SK-N-MC (cell line): Measurements from ENCODE around the gene CNTN6.

Experiments used
- DNase-seq: peaks from one replicate; pipeline ENCODE4 v3.0.0-alpha.2; 2011; ENCODE audit warnings: low read depth, low spot score
- H3K27ac ChIP-seq: fragments of 200-600 bp; sonication (generic); 2 replicates; pipeline ENCODE4 v1.5.1; 2016; ENCODE audit warnings: mixed run types
- H3K36me3 ChIP-seq: fragments of 200-600 bp; sonication (generic); 2 replicates; pipeline ENCODE4 v1.6.1; 2017; ENCODE audit warnings: antibody characterized with exemption, low read length, mixed read lengths; ENCODE audit not compliant: insufficient read depth
- H3K4me3 ChIP-seq: fragments of 200-600 bp; sonication (generic); 2 replicates; pipeline ENCODE4 v1.5.1; 2016
- H3K9ac ChIP-seq: fragments of 200-600 bp; sonication (generic); 2 replicates; pipeline ENCODE4 v1.8.0; 2017; ENCODE audit warnings: mixed run types, mixed read lengths; ENCODE audit not compliant: insufficient read length
- H3K9me3 ChIP-seq: fragments of 200-600 bp; sonication (generic); 2 replicates; pipeline ENCODE4 v1.6.1; 2017; ENCODE audit warnings: low read depth, mild to moderate bottlenecking, antibody characterized with exemption, low read length, moderate library complexity, mixed read lengths
- EZH2 ChIP-seq: fragments of 200-600 bp; sonication (generic); IDR thresholded peaks from one replicate; pipeline ENCODE4 v1.6.1; 2017; ENCODE audit warnings: antibody characterized with exemption
- FOXP2 ChIP-seq: optimal IDR thresholded peaks from 2 replicates; pipeline ENCODE3; 2011; ENCODE audit warnings: mild to moderate bottlenecking, moderate library complexity; ENCODE audit not compliant: insufficient read depth; ENCODE audit errors: extremely low read length, control extremely low read depth
- POLR2AphosphoS5 ChIP-seq: IDR thresholded peaks from 2 replicates; pipeline ENCODE4 v1.6.1; 2012; ENCODE audit warnings: mild to moderate bottlenecking, low read depth, low read length, borderline replicate concordance

Gene CNTN6

GRCh38 chr3:1138036-1138435 lies 45.2 kb downstream of the CNTN6 start:
- no peaks in the 10 kb centered on the region for H3K9me3 ChIP-seq
- H3K4me3 ChIP-seq: no peak overlapping the region
- DNase-seq: no peak
- no peak overlapping the region for H3K9ac ChIP-seq
- H3K36me3 ChIP-seq: no peaks in the 10 kb centered on the region
- H3K27ac ChIP-seq: no peak overlapping the region
- TF ChIP-seq POLR2AphosphoS5: no peak
- TF ChIP-seq FOXP2: no peak
- TF ChIP-seq EZH2: no peak

DNA sequence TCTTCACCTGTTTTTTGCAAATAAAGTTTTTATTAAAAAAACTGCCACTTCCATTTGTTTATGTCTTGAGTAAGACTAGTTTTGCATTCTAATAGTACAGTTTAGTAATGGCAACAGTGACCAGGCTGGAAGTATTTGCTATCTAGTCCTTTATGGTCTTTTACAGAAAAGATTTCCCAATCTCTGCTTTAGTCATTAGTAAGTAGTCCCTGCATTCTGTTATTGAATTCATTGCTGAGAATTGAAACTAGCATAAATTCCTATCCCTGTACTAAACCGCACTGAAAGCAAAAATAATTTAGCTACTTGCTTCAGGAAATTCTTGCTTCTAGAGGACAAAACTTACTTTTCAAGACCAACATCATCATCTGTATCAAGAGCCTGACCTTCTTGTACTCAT lies 46.2 kb downstream of the CNTN6 start:
- Histone ChIP-seq H3K4me3 (no peak overlapping the region), H3K9me3 (no peaks in the 10 kb centered on the region), H3K27ac (no peak overlapping the region), H3K36me3 (no peaks in the 10 kb centered on the region), H3K9ac (no peak overlapping the region)
- DNase-seq: no peak
- TF ChIP-seq EZH2 (no peak), POLR2AphosphoS5 (no peak), FOXP2 (no peak)

GRCh38 chr3:1147326-1147725 lies 54.5 kb downstream of the CNTN6 start:
- Histone ChIP-seq H3K27ac (no peak overlapping the region), H3K36me3 (no peaks in the 10 kb centered on the region), H3K9ac (no peak overlapping the region), H3K9me3 (no peaks in the 10 kb centered on the region), H3K4me3 (no peak overlapping the region)
- no peak for DNase-seq
- TF ChIP-seq POLR2AphosphoS5 (no peak), FOXP2 (no peak), EZH2 (no peak)

GRCh38 chr3:1147819-1148218 lies 55.0 kb downstream of the CNTN6 start:
- no peaks in the 10 kb centered on the region for H3K9me3 ChIP-seq
- H3K36me3 ChIP-seq: no peaks in the 10 kb centered on the region
- DNase-seq: no peak
- no peak overlapping the region for H3K9ac ChIP-seq
- H3K4me3 ChIP-seq: no peak overlapping the region
- no peak for TF ChIP-seq POLR2AphosphoS5
- no peak for TF ChIP-seq EZH2
- no peak for TF ChIP-seq FOXP2
- no peak overlapping the region for H3K27ac ChIP-seq

GRCh38 chr3:1164101-1164500 lies 71.3 kb downstream of the CNTN6 start:
- TF ChIP-seq FOXP2 (no peak), EZH2 (no peak), POLR2AphosphoS5 (no peak)
- Histone ChIP-seq H3K9ac (no peak overlapping the region), H3K36me3 (no peaks in the 10 kb centered on the region), H3K9me3 (no peaks in the 10 kb centered on the region), H3K4me3 (no peak overlapping the region), H3K27ac (no peak overlapping the region)
- DNase-seq: no peak

DNA sequence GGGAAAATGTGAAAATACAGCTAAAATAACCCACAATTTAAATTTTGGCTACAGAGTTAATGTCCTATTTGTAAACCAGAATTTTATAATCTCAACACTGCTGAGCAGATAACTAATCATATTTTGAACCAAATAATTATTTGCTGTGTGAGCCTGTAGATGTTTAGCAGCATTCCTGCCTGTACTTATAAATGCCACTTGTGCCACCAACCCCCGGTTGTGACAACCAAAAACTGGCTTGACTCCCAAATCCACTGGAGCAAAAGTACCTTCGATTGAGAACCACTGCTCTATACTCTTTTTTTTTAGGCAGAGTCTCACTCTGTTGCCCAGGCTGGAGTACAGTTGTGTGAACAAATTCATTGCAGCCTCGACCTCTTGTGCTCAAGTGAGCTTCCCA lies 78.5 kb downstream of the CNTN6 start:
- no peak overlapping the region for H3K4me3 ChIP-seq
- no peaks in the 10 kb centered on the region for H3K9me3 ChIP-seq
- no peak for DNase-seq
- TF ChIP-seq EZH2 (no peak), POLR2AphosphoS5 (no peak), FOXP2 (no peak)
- H3K27ac ChIP-seq: no peak overlapping the region
- H3K36me3 ChIP-seq: no peaks in the 10 kb centered on the region
- no peak overlapping the region for H3K9ac ChIP-seq

DNA sequence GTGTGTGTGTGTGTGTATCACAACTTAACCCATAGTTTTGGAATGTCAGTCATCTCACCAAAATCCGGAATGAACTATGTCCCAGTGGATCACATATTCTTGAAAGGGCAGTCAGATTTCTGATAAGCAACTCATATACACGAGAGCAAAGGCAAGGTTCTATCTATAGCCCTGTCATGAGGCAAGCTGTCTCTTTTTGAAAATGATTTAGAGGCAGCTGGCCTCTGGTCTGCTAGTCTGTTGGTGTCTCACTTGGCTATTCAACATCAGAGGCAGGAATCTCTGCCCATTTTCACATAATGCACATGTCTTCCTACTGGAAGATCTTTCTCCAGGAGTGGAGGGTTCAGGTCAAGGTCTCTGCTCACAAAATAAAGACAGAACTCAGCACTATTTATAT lies 79.8 kb downstream of the CNTN6 start:
- DNase-seq: no peak
- no peaks in the 10 kb centered on the region for H3K9me3 ChIP-seq
- H3K36me3 ChIP-seq: no peaks in the 10 kb centered on the region
- no peak for TF ChIP-seq POLR2AphosphoS5
- TF ChIP-seq FOXP2: no peak
- TF ChIP-seq EZH2: no peak
- H3K9ac ChIP-seq: no peak overlapping the region
- no peak overlapping the region for H3K27ac ChIP-seq
- H3K4me3 ChIP-seq: no peak overlapping the region

DNA sequence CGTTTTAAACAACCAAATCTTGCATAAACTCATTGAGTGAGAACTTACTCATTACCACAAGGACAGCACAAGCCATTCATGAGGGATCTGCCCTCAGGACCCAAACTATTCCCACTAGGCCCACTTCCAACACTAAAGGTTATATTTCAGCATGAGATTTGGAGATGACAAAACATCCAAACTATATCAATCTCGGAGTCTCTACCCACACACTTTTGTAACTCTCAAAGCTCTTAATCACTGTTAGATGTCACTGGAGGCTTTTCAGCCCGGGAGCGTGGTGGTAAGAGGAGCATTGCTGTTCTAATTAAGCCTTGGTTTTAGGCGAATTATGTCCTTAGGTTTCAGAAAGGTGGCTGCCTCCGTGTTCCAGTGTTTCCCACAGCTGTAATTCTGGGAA lies 86.3 kb downstream of the CNTN6 start:
- Histone ChIP-seq H3K27ac (no peak overlapping the region), H3K9ac (no peak overlapping the region), H3K4me3 (no peak overlapping the region), H3K9me3 (no peaks in the 10 kb centered on the region), H3K36me3 (no peaks in the 10 kb centered on the region)
- DNase-seq: no peak
- TF ChIP-seq FOXP2: no peak
- TF ChIP-seq EZH2: no peak

DNA sequence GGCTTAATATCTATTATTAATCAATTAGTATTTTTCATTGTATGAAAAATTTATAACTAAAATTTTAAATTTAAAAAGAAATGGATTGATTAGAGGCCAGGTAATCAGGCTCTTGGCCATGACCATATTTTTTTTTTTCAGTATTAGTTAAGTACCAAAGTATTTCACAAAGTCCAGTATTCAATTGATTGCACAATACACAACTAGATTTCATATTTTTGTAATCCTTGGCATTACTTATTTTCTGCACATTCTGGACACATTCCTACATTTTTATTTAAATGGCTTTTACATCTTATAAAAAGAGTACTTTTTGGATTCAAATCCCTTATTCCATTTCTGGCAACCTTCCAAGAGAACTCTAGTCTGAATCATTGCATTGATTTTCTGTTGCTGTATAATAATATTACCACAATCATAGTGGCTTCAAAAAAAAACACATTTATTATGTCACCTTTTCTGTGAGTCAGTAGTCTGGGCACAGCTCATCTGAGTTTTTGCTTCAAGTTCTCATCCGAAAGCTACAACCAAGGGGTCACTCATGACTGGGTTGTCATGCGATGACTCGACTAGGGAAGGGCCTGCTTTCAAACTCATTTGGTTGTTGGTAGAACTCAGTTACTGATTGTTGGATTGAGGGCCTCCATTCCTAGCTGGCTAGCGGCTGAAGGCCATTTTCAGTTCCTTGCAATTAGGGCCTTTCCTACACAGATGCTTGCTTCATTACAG lies 90.7 kb downstream of the CNTN6 start:
- TF ChIP-seq POLR2AphosphoS5 (no peak), EZH2 (no peak), FOXP2 (no peak)
- DNase-seq: no peak
- Histone ChIP-seq H3K36me3 (no peaks in the 10 kb centered on the region), H3K27ac (no peak overlapping the region), H3K9ac (no peak overlapping the region), H3K4me3 (no peak overlapping the region), H3K9me3 (no peaks in the 10 kb centered on the region)
